CD4-positive, alpha-beta T cell (primary cell): Measurements from ENCODE around the gene ATP6V1G2. TPM values are rescaled to one million over a fixed set of nuclear protein-coding genes. Genes with fewer than 3 reads are reported as not detected.

ENCODE experiments used
- ATAC-seq: fragments of 200-7000 bp; cut with Tn5 transposase; one replicate; pipeline ENCODE4 v1.10.0; 2022; ENCODE audit warnings: mild to moderate bottlenecking; ENCODE audit not compliant: poor library complexity
- CTCF ChIA-PET: fragments of 350-600 bp; sonication (Branson Sonifier 250); formaldehyde crosslinking; loops from one replicate; lab custom pipeline; 2021; ENCODE audit warnings: antibody characterized with exemption, inconsistent platforms; lab: Charles Lee
- POLR2A ChIA-PET: fragments of 350-600 bp; sonication (Branson Sonifier 250); formaldehyde crosslinking; loops from one replicate; lab custom pipeline; 2021; ENCODE audit warnings: antibody characterized with exemption, inconsistent platforms; lab: Charles Lee
- DNase-seq, 14 experiments: peaks; one replicate each; pipeline ENCODE4 v3.0.0-alpha.2; 2013 to 2020; ENCODE audit warnings: mixed read lengths in 2 of 14
- H3K27ac ChIP-seq, 2 donors: one replicate each; pipeline versions ENCODE4 v1.5.1 to v1.7.0; 2013; ENCODE audit warnings: low read length in 2 of 2, low read depth in 1 of 2, mild to moderate bottlenecking in 1 of 2
- H3K27me3 ChIP-seq, 2 experiments: 1 replicate in 1 of 2; 2 replicates in 1 of 2; pipeline versions ENCODE4 v1.6.1 to v1.7.0; 2013; ENCODE audit warnings: low read length in 2 of 2, control low read depth in 1 of 2, mild to moderate bottlenecking in 1 of 2, moderate library complexity in 1 of 2; ENCODE audit not compliant: insufficient read depth in 2 of 2, control insufficient read depth in 1 of 2
- H3K36me3 ChIP-seq: one replicate; pipeline ENCODE4 v1.6.1; 2013; ENCODE audit warnings: low read length, control low read depth; ENCODE audit not compliant: insufficient read depth
- H3K4me1 ChIP-seq: one replicate; pipeline ENCODE4 v1.6.1; 2013; ENCODE audit warnings: low read length, control low read depth; ENCODE audit not compliant: insufficient read depth
- H3K4me3 ChIP-seq: one replicate; pipeline ENCODE4 v1.5.1; 2013; ENCODE audit warnings: mild to moderate bottlenecking, low read length, moderate library complexity
- H3K9me3 ChIP-seq, 2 experiments: 1 replicate in 1 of 2; 2 replicates in 1 of 2; pipeline versions ENCODE4 v1.6.1 to v1.7.0; 2013; ENCODE audit warnings: low read length in 2 of 2, mild to moderate bottlenecking in 2 of 2, control low read depth in 1 of 2, moderate library complexity in 1 of 2; ENCODE audit not compliant: control insufficient read depth in 1 of 2, insufficient read depth in 1 of 2
- H3K27ac Mint-ChIP-seq: one replicate; pipeline ENCODE4 v1.8.0; 2020; ENCODE audit warnings: mixed read lengths
- H3K27me3 Mint-ChIP-seq: one replicate; pipeline ENCODE4 v1.8.0; 2021; ENCODE audit warnings: mixed read lengths
- H3K36me3 Mint-ChIP-seq: one replicate; pipeline ENCODE4 v1.8.0; 2021; ENCODE audit warnings: low read depth, mixed read lengths
- H3K4me1 Mint-ChIP-seq: one replicate; pipeline ENCODE4 v1.8.0; 2021; ENCODE audit warnings: low read depth, mixed read lengths
- H3K4me3 Mint-ChIP-seq: one replicate; pipeline ENCODE4 v1.8.0; 2020; ENCODE audit warnings: mild to moderate bottlenecking, mixed read lengths
- H3K9me3 Mint-ChIP-seq: one replicate; pipeline ENCODE4 v1.8.0; 2020; ENCODE audit warnings: mixed read lengths
- CTCF ChIP-seq: fragments of 200-600 bp; IDR thresholded peaks from one replicate; pipeline ENCODE4 v1.8.0; 2022; ENCODE audit warnings: antibody characterized with exemption, mild to moderate bottlenecking
- intact Hi-C, 2 experiments: fragments of 100-400 bp; cut with DNase I in 1 of 2; cut with micrococcal nuclease in 1 of 2; formaldehyde crosslinking; loops; one replicate each; pipeline versions ENCODE4 v1.15.1 to v1.9.0; 2023 to 2025; cut with DNase I, micrococcal nuclease
- total RNA-seq, 174 experiments: library from RNA in 2 of 174; stranded (reverse) in 2 of 174; gene quantifications; one replicate each; pipeline ENCODE4 v1.2.3 and lab custom pipeline; 2021 to 2026

Gene ATP6V1G2
- total RNA-seq, 2 experiments from 2014 or later = 2.6 to 3.3 TPM

- no peak for TF ChIP-seq CTCF
- H3K27ac Mint-ChIP-seq = peak overlapping the region; percentile 85
- H3K27me3 Mint-ChIP-seq = no peaks in the 10 kb centered on the region
- Histone ChIP-seq H3K36me3 (peaks cover 41% of the 10 kb centered on the region), H3K27me3 (no peaks in the 10 kb centered on the region), H3K9me3 (no peaks in the 10 kb centered on the region), H3K27ac (peak overlapping the region; percentile 74 to 95), H3K4me1 (peaks cover 81% of the 10 kb centered on the region), H3K4me3 (peak overlapping the region; percentile 97)
- H3K4me1 Mint-ChIP-seq = peaks cover 84% of the 10 kb centered on the region
- DNase-seq = no peak
- H3K4me3 Mint-ChIP-seq = peak overlapping the region; percentile 97
- ChIA-PET CTCF (interaction anchor here (0.6 to 16.9 kb wide), 15 partner anchors 8 to 307 kb away, joined by 3 to 353 read pairs (median 7); partner anchors contain the start of genes ATP6V1G2, DDX39B, LTA and NCR3), POLR2A (interaction anchor here (1.0 to 34.9 kb wide), 13 partner anchors 6 to 1616 kb away, joined by 3 to 1160 read pairs (median 5); partner anchors contain the start of genes ATP6V1G2, BAG6, CSNK2B and DDX39B)
- intact Hi-C loops = loop anchor here (1.0 to 10.0 kb wide), 4 partner anchors 22 to 254 kb away; partner anchors contain the start of gene NFKBIL1 (in 2 of the 2)
- peaks cover 69% of the 10 kb centered on the region for H3K36me3 Mint-ChIP-seq
- no peak for ATAC-seq
- H3K9me3 Mint-ChIP-seq = no peaks in the 10 kb centered on the region
Observed at GRCh38 chr6:31580438-31580740, 34.0 kb upstream of the ATP6V1G2 start.

DNA sequence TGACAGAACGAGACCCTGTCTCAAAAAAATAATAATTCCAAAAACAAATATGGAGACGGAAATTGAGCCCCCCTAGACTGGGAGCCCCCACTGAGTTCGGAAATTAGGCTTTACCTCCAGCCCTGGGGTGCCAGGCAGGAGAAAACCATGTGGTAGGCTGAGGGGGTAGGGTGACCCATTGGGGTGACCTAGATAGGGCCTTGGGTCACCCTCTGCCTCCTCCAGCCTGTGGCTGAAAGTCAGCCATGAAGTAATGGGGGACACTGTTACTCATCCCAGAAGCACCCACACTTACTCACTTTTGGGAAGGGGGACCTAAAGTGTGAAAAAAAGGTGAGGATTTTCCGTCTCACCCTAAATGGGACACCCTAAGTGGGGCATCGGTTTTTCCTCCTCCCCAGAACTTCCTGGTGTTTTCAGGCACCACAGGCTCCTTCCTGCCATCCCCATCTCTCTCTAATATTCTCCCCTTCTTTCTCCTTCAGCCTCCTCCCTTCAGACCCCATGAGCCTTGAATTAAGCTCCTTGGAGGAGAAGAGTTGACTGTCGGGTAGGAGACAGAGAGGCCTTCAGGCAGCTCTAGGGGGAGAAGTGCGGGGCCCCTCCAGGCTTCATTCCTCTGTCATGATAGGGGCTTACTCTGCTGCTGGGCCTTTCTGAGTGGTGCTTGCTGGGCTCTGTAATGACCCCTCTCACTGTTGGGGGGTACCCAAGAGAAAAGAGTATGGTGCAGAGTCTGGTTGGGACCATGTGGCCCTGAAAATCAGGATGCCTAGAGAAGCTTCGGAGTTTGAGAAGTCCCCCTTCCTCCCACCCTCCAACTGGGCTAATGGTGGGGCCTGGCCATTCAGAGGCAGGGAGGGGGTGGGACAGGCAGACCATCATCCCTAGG is 33.4 kb upstream of the ATP6V1G2 start:
- Mint-ChIP-seq H3K36me3 (peaks cover 71% of the 10 kb centered on the region), H3K9me3 (no peaks in the 10 kb centered on the region), H3K27me3 (no peaks in the 10 kb centered on the region), H3K4me3 (peak overlapping the region; percentile 97), H3K4me1 (peaks cover 84% of the 10 kb centered on the region), H3K27ac (peak overlapping the region; percentile 85)
- Histone ChIP-seq H3K27me3 (no peaks in the 10 kb centered on the region), H3K36me3 (peaks cover 41% of the 10 kb centered on the region), H3K9me3 (no peaks in the 10 kb centered on the region), H3K4me1 (peaks cover 81% of the 10 kb centered on the region), H3K4me3 (peak overlapping the region; percentile 97), H3K27ac (peak overlapping the region; percentile 74 to 95)
- no peak for ATAC-seq
- no peak for TF ChIP-seq CTCF
- CTCF ChIA-PET = interaction anchor here (0.7 to 16.9 kb wide), 11 partner anchors 10 to 39 kb away, joined by 3 to 353 read pairs (median 8); partner anchors contain the start of genes ATP6V1G2, DDX39B, NCR3 and NFKBIL1
- DNase-seq = peak in 1 of 14 experiments; percentile 50
- intact Hi-C loops = loop anchor here (1.0 to 10.0 kb wide), 4 partner anchors 21 to 255 kb away; partner anchors contain the start of gene NFKBIL1 (in 2 of the 2)
- POLR2A ChIA-PET = interaction anchor here (1.0 to 34.9 kb wide), 13 partner anchors 6 to 1615 kb away, joined by 3 to 1160 read pairs (median 5); partner anchors contain the start of genes ATP6V1G2, BAG6, CSNK2B and DDX39B

GRCh38 chr6:31579119-31579505 is 32.7 kb upstream of the ATP6V1G2 start:
- H3K4me1 Mint-ChIP-seq = peaks cover 84% of the 10 kb centered on the region
- no peaks in the 10 kb centered on the region for H3K27me3 Mint-ChIP-seq
- CTCF ChIA-PET = interaction anchor here (3.6 to 16.9 kb wide), 3 partner anchors 10 to 30 kb away, joined by 38 to 353 read pairs (median 169); partner anchors contain the start of genes ATP6V1G2, NCR3 and NFKBIL1
- H3K27ac Mint-ChIP-seq = peak overlapping the region; percentile 85
- H3K36me3 Mint-ChIP-seq = peaks cover 71% of the 10 kb centered on the region
- H3K9me3 Mint-ChIP-seq = no peaks in the 10 kb centered on the region
- intact Hi-C loops = no loop called here
- POLR2A ChIA-PET = interaction anchor here (1.6 to 34.9 kb wide), 5 partner anchors 7 to 73 kb away, joined by 5 to 1160 read pairs (median 220); partner anchors contain the start of genes ATP6V1G2, BAG6, DDX39B and LST1
- Histone ChIP-seq H3K27me3 (no peaks in the 10 kb centered on the region), H3K9me3 (no peaks in the 10 kb centered on the region), H3K27ac (peak overlapping the region; percentile 74 to 95), H3K36me3 (peaks cover 41% of the 10 kb centered on the region), H3K4me3 (peak overlapping the region; percentile 97), H3K4me1 (peaks cover 81% of the 10 kb centered on the region)
- no peak for TF ChIP-seq CTCF
- peak overlapping the region; percentile 88 for H3K4me3 Mint-ChIP-seq
- no peak for ATAC-seq
- no peak for DNase-seq
